Measurements from ENCODE around the gene RNF213. TPM values are rescaled to one million over a fixed set of nuclear protein-coding genes. Genes with fewer than 3 reads are reported as not detected.

The RNF213 gene
- total RNA-seq, 2 donors from 2014 or later, result 98.8 to 136 TPM

- H3K36me3 Mint-ChIP-seq (ENCODE audit: low read depth), result peaks cover 76% of the 10 kb centered on the region
- H3K27me3 Mint-ChIP-seq (ENCODE audit: insufficient read depth), result no peaks in the 10 kb centered on the region
- H3K27ac Mint-ChIP-seq, result no peak overlapping the region
- H3K4me1 Mint-ChIP-seq, result no peaks in the 10 kb centered on the region
- TF ChIP-seq CTCF (conservative IDR thresholded peaks at IDR 0.05), result no peak
- Histone ChIP-seq H3K27me3 (ENCODE audit: control insufficient read depth, insufficient read depth, low read length, poor library complexity, severe bottlenecking) (no peaks in the 10 kb centered on the region), H3K36me3 (ENCODE audit: control insufficient read depth, insufficient read depth, low read length) (peaks cover 69% of the 10 kb centered on the region), H3K27ac (ENCODE audit: low read depth, low read length) (no peak overlapping the region), H3K4me1 (ENCODE audit: control insufficient read depth, insufficient read depth, low read length) (no peaks in the 10 kb centered on the region), H3K4me3 (ENCODE audit: low read length) (no peak overlapping the region), H3K9me3 (ENCODE audit: control insufficient read depth, low read length) (no peaks in the 10 kb centered on the region), H3K9ac (ENCODE audit: extremely low read depth, low read length, poor library complexity, severe bottlenecking) (no peak overlapping the region)
- 92 to 93% methylated on average over 20 to 27 of the region's 27 CpGs for WGBS, 2 experiments (ENCODE audit: insufficient coverage in 1 of 2, insufficient read length in 1 of 2)
- no peak overlapping the region for H3K4me3 Mint-ChIP-seq
- no peaks in the 10 kb centered on the region for H3K9me3 Mint-ChIP-seq
- no peak for DNase-seq
Observed at GRCh38 chr17:80337195-80337895, 76.7 kb downstream of the RNF213 start.

- Histone ChIP-seq H3K36me3 (ENCODE audit: control insufficient read depth, insufficient read depth, low read length) (peaks cover 73% of the 10 kb centered on the region), H3K4me3 (ENCODE audit: low read length) (no peak overlapping the region), H3K27me3 (ENCODE audit: control insufficient read depth, insufficient read depth, low read length, poor library complexity, severe bottlenecking) (no peaks in the 10 kb centered on the region), H3K4me1 (ENCODE audit: control insufficient read depth, insufficient read depth, low read length) (no peaks in the 10 kb centered on the region), H3K27ac (ENCODE audit: low read depth, low read length) (no peak overlapping the region), H3K9ac (ENCODE audit: extremely low read depth, low read length, poor library complexity, severe bottlenecking) (no peak overlapping the region), H3K9me3 (ENCODE audit: control insufficient read depth, low read length) (no peaks in the 10 kb centered on the region)
- no peak for DNase-seq
- Mint-ChIP-seq H3K36me3 (ENCODE audit: low read depth) (peaks cover 77% of the 10 kb centered on the region), H3K9me3 (no peaks in the 10 kb centered on the region), H3K4me1 (no peaks in the 10 kb centered on the region), H3K27me3 (ENCODE audit: insufficient read depth) (no peaks in the 10 kb centered on the region), H3K27ac (no peak overlapping the region), H3K4me3 (no peak overlapping the region)
- peak; percentile 24 for TF ChIP-seq CTCF (conservative IDR thresholded peaks at IDR 0.05)
- 93 to 98% methylated on average over 7 to 8 of the region's 8 CpGs for WGBS, 2 experiments (ENCODE audit: insufficient coverage in 1 of 2, insufficient read length in 1 of 2)
Observed at GRCh38 chr17:80339118-80339517, 78.5 kb downstream of the RNF213 start.

- Histone ChIP-seq H3K27me3 (ENCODE audit: control insufficient read depth, insufficient read depth, low read length, poor library complexity, severe bottlenecking) (no peaks in the 10 kb centered on the region), H3K9ac (ENCODE audit: extremely low read depth, low read length, poor library complexity, severe bottlenecking) (no peak overlapping the region), H3K9me3 (ENCODE audit: control insufficient read depth, low read length) (no peaks in the 10 kb centered on the region), H3K4me1 (ENCODE audit: control insufficient read depth, insufficient read depth, low read length) (no peaks in the 10 kb centered on the region), H3K4me3 (ENCODE audit: low read length) (no peak overlapping the region), H3K27ac (ENCODE audit: low read depth, low read length) (no peak overlapping the region), H3K36me3 (ENCODE audit: control insufficient read depth, insufficient read depth, low read length) (peaks cover 78% of the 10 kb centered on the region)
- no peaks in the 10 kb centered on the region for H3K4me1 Mint-ChIP-seq
- no peak for DNase-seq
- H3K27me3 Mint-ChIP-seq (ENCODE audit: insufficient read depth), result no peaks in the 10 kb centered on the region
- H3K36me3 Mint-ChIP-seq (ENCODE audit: low read depth), result peaks cover 81% of the 10 kb centered on the region
- no peak overlapping the region for H3K27ac Mint-ChIP-seq
- H3K9me3 Mint-ChIP-seq, result no peaks in the 10 kb centered on the region
- TF ChIP-seq CTCF (conservative IDR thresholded peaks at IDR 0.05), result no peak
- no peak overlapping the region for H3K4me3 Mint-ChIP-seq
- WGBS, 2 experiments (ENCODE audit: insufficient coverage in 1 of 2, insufficient read length in 1 of 2), result 94% methylated on average over 28 to 36 of the region's 36 CpGs
Observed at GRCh38 chr17:80339731-80340456, 79.2 kb downstream of the RNF213 start.
